GM18499 (cell line): ENCODE data around the gene BIN2.
"Not testable (repeated sequence)": the region's sequence is repeated elsewhere in the genome, so short reads cannot be mapped to it uniquely, and the experiment has no call there.

Experiments
- ATAC-seq: cut with Tn5 transposase; IDR thresholded peaks from one replicate; pipeline ENCODE4 v1.9.1; 2021; ENCODE audit warnings: moderate number of reproducible peaks; ENCODE audit not compliant: insufficient read depth, unreplicated experiment

BIN2 gene

GRCh38 chr12:51348116-51348515 lies 24.1 kb upstream of the BIN2 start:
- ATAC-seq, result no peak

- ATAC-seq, result no peak
These were observed 22.6 kb upstream of the BIN2 start, which contains the start of gene CELA1 for GRCh38 chr12:51346581-51346980. CELA1 (minus strand) TSS chr12:51346679; CDS start chr12:51346638, 41 bp downstream.

- no peak for ATAC-seq
These were observed 21.7 kb upstream of the BIN2 start for GRCh38 chr12:51345681-51346080.

- no peak for ATAC-seq
These were observed 19.2 kb upstream of the BIN2 start for GRCh38 chr12:51343201-51343600.

- ATAC-seq, result no peak
These were observed 18.4 kb upstream of the BIN2 start for GRCh38 chr12:51342416-51342815.

GRCh38 chr12:51341251-51342007 lies 17.5 kb upstream of the BIN2 start:
- ATAC-seq, result no peak

- ATAC-seq, result no peak
These were observed 15.8 kb upstream of the BIN2 start for GRCh38 chr12:51339750-51340149.

- ATAC-seq, result not testable (repeated sequence)
These were observed 13.4 kb upstream of the BIN2 start for GRCh38 chr12:51337336-51337735.

- no peak for ATAC-seq
These were observed 12.0 kb upstream of the BIN2 start for GRCh38 chr12:51335931-51336330.

GRCh38 chr12:51334764-51335163 lies 10.8 kb upstream of the BIN2 start:
- no peak for ATAC-seq

GRCh38 chr12:51333536-51333935 lies 9.6 kb upstream of the BIN2 start:
- no peak for ATAC-seq

- ATAC-seq, result no peak
These were observed 6.2 kb upstream of the BIN2 start for GRCh38 chr12:51330186-51330585.

GRCh38 chr12:51329742-51330141 lies 5.8 kb upstream of the BIN2 start:
- no peak for ATAC-seq

GRCh38 chr12:51328587-51328986 lies 4.6 kb upstream of the BIN2 start:
- ATAC-seq, result no peak

GRCh38 chr12:51326698-51327439 lies 2.9 kb upstream of the BIN2 start:
- ATAC-seq, result peak; percentile 37

- no peak for ATAC-seq
These were observed 979 bp upstream of the BIN2 start for GRCh38 chr12:51324953-51325352.

- no peak for ATAC-seq
These were observed 535 bp downstream of the BIN2 start for GRCh38 chr12:51323317-51323960.

GRCh38 chr12:51322452-51322851 lies 1.5 kb downstream of the BIN2 start:
- no peak for ATAC-seq

GRCh38 chr12:51321882-51322281 lies 2.1 kb downstream of the BIN2 start:
- ATAC-seq, result no peak

GRCh38 chr12:51320695-51321320 lies 3.2 kb downstream of the BIN2 start:
- ATAC-seq, result no peak

- ATAC-seq, result no peak
These were observed 3.7 kb downstream of the BIN2 start for GRCh38 chr12:51320311-51320694.
